Lung (tissue), 12 donors: Measurements from ENCODE around the gene DNAJC4. TPM values are rescaled to one million over a fixed set of nuclear protein-coding genes. Genes with fewer than 3 reads are reported as not detected.

Source experiments
- ATAC-seq: fragments of 200-7000 bp; cut with Tn5 transposase; one replicate; pipeline ENCODE4 v1.9.1; 2020; ENCODE audit warnings: moderate number of reproducible peaks; ENCODE audit not compliant: insufficient read depth, low FRiP score
- DNase-seq, 3 donors: peaks; one replicate each; pipeline ENCODE4 v3.0.0-alpha.2; 2013 to 2017
- H3K27ac ChIP-seq, 2 donors: one replicate each; pipeline ENCODE4 v1.5.1; 2013; ENCODE audit warnings: mild to moderate bottlenecking in 2 of 2, moderate library complexity in 2 of 2, control low read depth in 1 of 2, inconsistent platforms in 1 of 2, low read depth in 1 of 2, low read length in 1 of 2
- H3K27me3 ChIP-seq, 3 donors: one replicate each; pipeline ENCODE4 v1.5.1; 2013; ENCODE audit warnings: low read length in 2 of 3; ENCODE audit not compliant: control insufficient read depth in 3 of 3, insufficient read depth in 3 of 3
- H3K36me3 ChIP-seq, 4 donors: one replicate each; pipeline ENCODE4 v1.5.1; 2013; ENCODE audit warnings: low read length in 4 of 4, mild to moderate bottlenecking in 1 of 4, moderate library complexity in 1 of 4; ENCODE audit not compliant: control insufficient read depth in 4 of 4, insufficient read depth in 4 of 4
- H3K4me1 ChIP-seq, 5 donors: one replicate each; pipeline ENCODE4 v1.5.1; 2013; ENCODE audit warnings: low read length in 5 of 5, mild to moderate bottlenecking in 2 of 5, moderate library complexity in 1 of 5; ENCODE audit not compliant: control insufficient read depth in 5 of 5, insufficient read depth in 5 of 5
- H3K4me3 ChIP-seq: one replicate; pipeline ENCODE4 v1.5.1; 2013; ENCODE audit warnings: mild to moderate bottlenecking, control low read depth, moderate library complexity
- H3K9ac ChIP-seq, 2 donors: one replicate each; pipeline ENCODE4 v1.5.1; 2013; ENCODE audit warnings: low read length in 2 of 2, control low read depth in 1 of 2; ENCODE audit not compliant: insufficient read depth in 1 of 2
- H3K9me3 ChIP-seq, 4 donors: one replicate each; pipeline ENCODE4 v1.5.1; 2013; ENCODE audit warnings: low read length in 3 of 4, mild to moderate bottlenecking in 1 of 4, moderate library complexity in 1 of 4; ENCODE audit not compliant: control insufficient read depth in 4 of 4, insufficient read depth in 3 of 4
- WGBS, 2 donors: extraction: QIAGEN DNeasy Blood & Tissue Kit; methylation state at CpG; one replicate each; pipeline ENCODE4 v1.1.7; 2013; 5-methylcytosine and 5-hydroxymethylcytosine counted together
- polyA plus RNA-seq, 2 donors: library from polyadenylated mRNA; stranded (reverse); fragments of 200-250 nt; gene quantifications; one replicate each; pipeline ENCODE4 v1.2.1, GENCODE V29; 2013
- total RNA-seq, 2 donors: library from RNA; depleted of rRNA in 1 of 2; stranded (reverse); fragments of >200 nt in 1 of 2; gene quantifications; one replicate each; pipeline ENCODE4 v1.2.1, GENCODE V29; 2014 to 2021
- TF ChIP-seq, protein P1 (sequence below): IDR thresholded peaks from 2 replicates; pipeline ENCODE4 v1.5.1; 2012; ENCODE audit warnings: mild to moderate bottlenecking; ENCODE audit errors: control extremely low read depth, extremely low read depth
- donor health status: control.
- donor health status: control.
- donor health status: Bipolar disorder and iron deficiency.
- donor health status: healthy.
- donor health status: DM: yes; HTN: yes; CAD: no.

DNAJC4 gene
- total and polyA plus RNA-seq, 4 donors, result 22.7 to 58.4 (median 34.4) TPM

DNA sequence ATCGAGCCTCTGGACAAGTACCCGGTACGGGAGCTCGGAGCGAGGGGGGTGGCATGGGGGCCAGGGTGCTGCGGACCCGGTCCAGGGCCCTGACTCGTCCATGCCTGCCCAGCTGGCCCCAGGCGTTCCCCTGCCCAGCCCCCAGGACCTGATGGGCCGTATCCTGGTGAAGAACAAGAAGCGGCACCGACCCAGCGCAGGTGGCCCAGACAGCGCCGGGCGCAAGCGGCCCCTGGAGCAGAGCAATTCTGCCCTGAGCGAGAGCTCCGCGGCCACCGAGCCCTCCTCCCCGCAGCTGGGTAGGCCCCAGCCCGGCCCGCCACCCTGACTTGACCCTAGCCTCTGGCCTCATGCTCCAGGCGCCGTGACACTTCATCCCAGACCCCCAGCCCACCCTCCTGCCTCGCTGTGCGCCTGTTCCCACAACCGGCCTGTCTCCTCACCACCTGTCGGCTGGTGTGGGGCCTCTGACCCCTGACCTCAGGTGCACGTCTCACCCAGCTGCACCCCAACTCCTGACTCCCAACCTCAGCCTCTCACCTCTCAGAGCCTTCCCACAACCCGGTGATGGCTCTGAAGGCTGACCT lies 28.7 kb downstream of the DNAJC4 start:
- Histone ChIP-seq H3K27me3 (no peaks in the 10 kb centered on the region), H3K9ac (no peak overlapping the region), H3K36me3 (peaks cover 0 to 78% (median 16%) of the 10 kb centered on the region in 4 donors), H3K9me3 (no peaks in the 10 kb centered on the region), H3K27ac (no peak overlapping the region), H3K4me3 (no peak overlapping the region), H3K4me1 (no peaks in the 10 kb centered on the region)
- TF ChIP-seq, protein P1, sequence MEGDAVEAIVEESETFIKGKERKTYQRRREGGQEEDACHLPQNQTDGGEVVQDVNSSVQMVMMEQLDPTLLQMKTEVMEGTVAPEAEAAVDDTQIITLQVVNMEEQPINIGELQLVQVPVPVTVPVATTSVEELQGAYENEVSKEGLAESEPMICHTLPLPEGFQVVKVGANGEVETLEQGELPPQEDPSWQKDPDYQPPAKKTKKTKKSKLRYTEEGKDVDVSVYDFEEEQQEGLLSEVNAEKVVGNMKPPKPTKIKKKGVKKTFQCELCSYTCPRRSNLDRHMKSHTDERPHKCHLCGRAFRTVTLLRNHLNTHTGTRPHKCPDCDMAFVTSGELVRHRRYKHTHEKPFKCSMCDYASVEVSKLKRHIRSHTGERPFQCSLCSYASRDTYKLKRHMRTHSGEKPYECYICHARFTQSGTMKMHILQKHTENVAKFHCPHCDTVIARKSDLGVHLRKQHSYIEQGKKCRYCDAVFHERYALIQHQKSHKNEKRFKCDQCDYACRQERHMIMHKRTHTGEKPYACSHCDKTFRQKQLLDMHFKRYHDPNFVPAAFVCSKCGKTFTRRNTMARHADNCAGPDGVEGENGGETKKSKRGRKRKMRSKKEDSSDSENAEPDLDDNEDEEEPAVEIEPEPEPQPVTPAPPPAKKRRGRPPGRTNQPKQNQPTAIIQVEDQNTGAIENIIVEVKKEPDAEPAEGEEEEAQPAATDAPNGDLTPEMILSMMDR, result no peak
- 93 to 96% methylated on average over 31 to 32 of the region's 32 CpGs for WGBS, 2 donors
- DNase-seq (no peak), ATAC-seq (no peak)

DNA sequence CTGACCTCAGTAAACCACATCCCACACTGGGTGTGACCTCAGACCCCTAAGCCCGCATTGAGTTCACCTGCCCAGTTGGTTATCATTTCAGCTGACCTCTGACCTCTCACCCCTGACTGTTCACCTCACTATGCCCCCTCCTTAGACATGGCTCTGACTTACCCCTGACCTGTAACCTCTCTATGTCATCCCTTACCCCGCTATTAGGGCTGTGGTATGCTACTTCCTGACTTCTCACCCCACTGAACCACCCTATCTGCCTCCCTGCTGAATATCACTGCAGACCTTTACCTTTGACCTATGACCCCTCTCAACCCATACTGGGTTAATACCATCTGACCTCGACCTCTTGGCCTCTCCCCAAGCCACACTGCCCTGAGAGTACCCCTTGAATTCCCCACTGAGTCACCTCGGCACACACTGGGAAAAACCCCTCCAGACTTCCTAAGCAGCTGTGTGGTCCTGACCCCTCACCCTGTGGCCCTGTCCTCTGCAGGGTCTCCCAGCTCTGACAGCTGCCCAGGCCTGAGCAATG lies 29.3 kb downstream of the DNAJC4 start:
- 83 to 93% methylated on average over 4 of the region's 4 CpGs for WGBS, 2 donors
- TF ChIP-seq, protein P1, result no peak
- no peaks in the 10 kb centered on the region for H3K27me3 ChIP-seq
- H3K36me3 ChIP-seq, result peaks cover 2 to 81% (median 16%) of the 10 kb centered on the region in 4 donors
- DNase-seq (no peak), ATAC-seq (no peak)
- H3K9me3 ChIP-seq, result no peaks in the 10 kb centered on the region
- no peak overlapping the region for H3K27ac ChIP-seq
- H3K4me1 ChIP-seq, result no peaks in the 10 kb centered on the region
- H3K4me3 ChIP-seq, result no peak overlapping the region
- no peak overlapping the region for H3K9ac ChIP-seq

DNA sequence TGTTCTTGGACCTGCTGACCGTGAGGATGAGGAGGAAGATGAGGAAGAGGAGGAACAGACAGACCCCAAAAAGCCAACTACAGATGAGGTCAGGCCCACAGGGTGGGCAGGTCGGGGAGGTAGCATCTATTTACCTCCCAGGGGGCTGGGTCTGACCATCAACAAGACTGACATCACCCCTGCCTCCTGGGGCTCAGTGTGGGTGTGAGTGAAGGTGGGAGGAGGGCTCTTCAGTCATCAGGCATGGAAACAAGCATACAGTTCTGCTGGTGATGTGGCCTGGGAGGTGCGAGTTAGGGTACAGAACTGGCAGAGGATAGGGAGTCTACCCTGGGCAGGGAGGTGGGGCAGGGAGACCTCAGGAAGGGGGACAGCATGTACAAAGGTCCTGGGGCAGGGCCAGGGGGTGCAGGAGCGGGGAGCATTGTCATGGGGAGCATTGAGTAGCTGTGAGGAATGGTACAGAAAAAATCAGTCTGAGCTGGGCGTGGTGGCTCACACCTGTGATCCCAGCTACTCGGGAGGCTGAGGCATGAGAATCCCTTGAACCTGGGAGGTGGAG lies 29.9 kb downstream of the DNAJC4 start:
- Histone ChIP-seq H3K4me1 (no peaks in the 10 kb centered on the region), H3K9ac (no peak overlapping the region), H3K27ac (no peak overlapping the region), H3K9me3 (no peaks in the 10 kb centered on the region), H3K27me3 (no peaks in the 10 kb centered on the region), H3K4me3 (no peak overlapping the region), H3K36me3 (peaks cover 2 to 78% (median 14%) of the 10 kb centered on the region in 4 donors)
- TF ChIP-seq, protein P1, result no peak
- ATAC-seq (no peak), DNase-seq (no peak)
- WGBS, 2 donors, result 94 to 96% methylated on average over 6 of the region's 6 CpGs
